ENCODE measurements around the gene CDH11. TPM values are rescaled to one million over a fixed set of nuclear protein-coding genes. Genes with fewer than 3 reads are reported as not detected.

The CDH11 gene
- total and polyA plus RNA-seq, 2 of the 4 experiments (the other 2 are of a cell fraction) = 266 to 601 TPM

DNA sequence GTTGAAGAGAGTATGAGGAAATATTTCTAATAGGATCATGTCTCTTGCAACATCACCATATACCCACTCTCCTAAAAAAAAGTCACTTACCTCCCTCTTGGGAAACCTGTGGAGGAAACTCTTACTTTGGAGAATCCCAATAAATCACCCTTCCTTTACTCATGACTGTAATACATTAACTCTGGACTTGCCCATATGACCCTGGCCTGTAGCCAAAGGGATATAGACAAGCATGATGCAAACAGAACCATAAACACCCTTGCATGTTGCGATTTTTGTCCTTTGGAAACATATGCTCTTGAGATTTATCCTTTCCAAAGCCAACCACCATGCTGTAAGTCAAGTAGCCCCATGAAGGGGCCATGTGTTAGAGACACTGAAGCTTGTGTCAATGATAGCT is 19.5 kb downstream of the CDH11 start:
- ChIA-PET POLR2A (ENCODE audit: unreplicated experiment) (no interaction called here), CTCF (interaction anchor here (0.7 kb wide), 1 partner anchor 1744 kb away, joined by 3 read pairs; no protein-coding TSS in a partner anchor)
- Histone ChIP-seq H2BK15ac (ENCODE audit: low read depth, low read length) (no peak overlapping the region), H2BK5ac (ENCODE audit: low read depth, low read length, poor library complexity, severe bottlenecking) (no peak overlapping the region), H4K8ac (ENCODE audit: low read depth in 2 of 2, low read length in 2 of 2) (no peak overlapping the region), H4K91ac (ENCODE audit: insufficient read depth, low read depth, low read length) (no peak overlapping the region), H4K5ac (ENCODE audit: low read depth, low read length) (no peak overlapping the region), H4K20me1 (ENCODE audit: insufficient read depth, low read length) (peaks cover 76% of the 10 kb centered on the region), H3K56ac (ENCODE audit: extremely low read depth, insufficient read depth, low read length) (no peak overlapping the region), H3K9me1 (ENCODE audit: insufficient read depth, low read length) (peaks cover 5% of the 10 kb centered on the region; the same call in 1 of the 2 replicates), H2AFZ (replicated peaks; ENCODE audit: low read length, poor library complexity) (no peak overlapping the region), H3K4me3 (ENCODE audit: insufficient read depth, low read depth, low read length) (no peak overlapping the region), H3K27me3 (ENCODE audit: control insufficient read depth, insufficient read depth, low read length) (no peaks in the 10 kb centered on the region), H2AK9ac (replicated peaks; ENCODE audit: low read depth, low read length, poor library complexity) (no peak overlapping the region), H2BK20ac (ENCODE audit: low read depth, low read length) (no peak overlapping the region), H3K4me2 (ENCODE audit: low read depth, low read length) (no peak overlapping the region), H3K79me1 (ENCODE audit: low read depth in 1 of 2, low read length in 2 of 2) (peaks cover 30 to 88% of the 10 kb centered on the region in 2 experiments), H2BK120ac (ENCODE audit: low read depth, low read length) (no peak overlapping the region), H3K9me3 (ENCODE audit: control insufficient read depth, insufficient read depth, low read length) (no peaks in the 10 kb centered on the region), H3K4me1 (ENCODE audit: control insufficient read depth, insufficient read depth, low read length) (peaks cover 7% of the 10 kb centered on the region), H3K9ac (ENCODE audit: low read depth, low read length) (no peak overlapping the region), H3K14ac (replicated peaks; ENCODE audit: low read depth, low read length) (no peak overlapping the region), H3K23ac (ENCODE audit: low read depth, low read length) (no peak overlapping the region), H3K4ac (ENCODE audit: low read depth, low read length) (no peak overlapping the region), H3K18ac (ENCODE audit: low read depth, low read length) (no peak overlapping the region), H3K36me3 (ENCODE audit: control insufficient read depth, insufficient read depth, low read length) (peaks cover 13% of the 10 kb centered on the region), H3K27ac (ENCODE audit: insufficient read depth, low read length) (no peak overlapping the region), H2AK5ac (ENCODE audit: low read depth, low read length) (no peak overlapping the region)
- TF ChIP-seq BHLHE40 (IDR thresholded peaks at IDR 0.05; ENCODE audit: low read depth, low read length) = no peak
- no peak for TF ChIP-seq MAFK (IDR thresholded peaks at IDR 0.05; ENCODE audit: low read depth, low read length)
- no TSS peak for BruUV-seq (replicated peaks)
- no CpG with 5 or more reads among the region's 1 CpG for WGBS, 2 experiments (ENCODE audit: extremely low coverage in 2 of 2, insufficient read length in 1 of 2)
- no peak for ATAC-seq (ENCODE audit: low read depth)
- no peak for DNase-seq
- intact Hi-C loops (cut with micrococcal nuclease) (no loop called here), in situ Hi-C loops (cut with MboI; ENCODE audit: low sequenced_read_pairs) (loop anchor here (25.0 kb wide), 3 partner anchors 665 to 1740 kb away; no protein-coding TSS in a partner anchor), dilution Hi-C loops (cut with HindIII; ENCODE audit: low sequenced_read_pairs, unreplicated experiment) (no loop called here)
